HL-60 (cell line): ENCODE results near the gene TMEM213.

Source experiments
- DNase-seq, 2 experiments: peaks; one replicate each; pipeline ENCODE4 v3.0.0-alpha.2; 2010 to 2020; ENCODE audit warnings: low read depth in 1 of 2, low spot score in 1 of 2
- H3K27ac ChIP-seq: fragments of 250-450 bp; sonication (Bioruptor Pico); replicated peaks from 2 replicates; pipeline ENCODE4 v1.5.1; 2020; ENCODE audit warnings: mild to moderate bottlenecking, moderate library complexity
- H3K27me3 ChIP-seq: fragments of 250-450 bp; sonication (Bioruptor Pico); 2 replicates; pipeline ENCODE4 v1.5.1; 2021; ENCODE audit warnings: mild to moderate bottlenecking, moderate library complexity; ENCODE audit not compliant: insufficient read depth, poor library complexity, severe bottlenecking
- H3K4me3 ChIP-seq: replicated peaks from 2 replicates; pipeline ENCODE4 v1.5.1; 2011; ENCODE audit warnings: mild to moderate bottlenecking, control low read depth, low read length; ENCODE audit not compliant: insufficient read depth
- GABPA ChIP-seq: IDR thresholded peaks from 2 replicates; pipeline ENCODE4 v1.6.1; 2012; ENCODE audit warnings: low read depth
- POLR2AphosphoS5 ChIP-seq: IDR thresholded peaks from 2 replicates; pipeline ENCODE4 v1.6.1; 2012; ENCODE audit warnings: low read depth
- SPI1 ChIP-seq: IDR thresholded peaks from 2 replicates; pipeline ENCODE4 v1.6.1; 2012; ENCODE audit warnings: low read depth, mild to moderate bottlenecking, borderline replicate concordance
- TF ChIP-seq, protein P1 (sequence below): IDR thresholded peaks from one replicate; pipeline ENCODE4 v1.5.1; 2011; ENCODE audit warnings: low read length, control low read depth, inconsistent platforms; ENCODE audit not compliant: insufficient read depth
- TF ChIP-seq, protein P2 (sequence below): IDR thresholded peaks from 2 replicates; pipeline ENCODE4 v1.6.1; 2012; ENCODE audit warnings: low read depth; ENCODE audit not compliant: insufficient replicate concordance

The TMEM213 gene

DNA sequence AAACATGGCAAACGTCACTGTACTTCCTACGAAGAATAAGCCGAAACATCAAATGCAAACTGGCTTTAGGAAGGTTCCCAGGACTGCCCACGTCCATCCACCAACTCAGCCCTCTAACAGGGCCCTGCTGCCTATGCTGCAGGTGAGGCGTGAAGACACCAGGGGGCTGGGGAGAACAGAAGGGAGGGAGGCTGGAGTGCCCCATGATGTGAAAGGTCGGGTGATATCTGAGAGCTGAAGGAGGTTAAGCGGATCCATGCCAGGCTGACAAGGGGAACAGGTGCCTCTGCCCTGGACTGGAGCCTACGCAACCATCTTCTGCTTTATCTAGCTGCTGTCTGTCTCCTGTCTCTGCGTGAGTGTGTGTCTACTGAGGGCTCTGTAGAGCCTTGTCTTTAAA, 40.4 kb downstream of the TMEM213 start:
- DNase-seq: no peak
- H3K4me3 ChIP-seq: no peak overlapping the region
- no peak overlapping the region for H3K27ac ChIP-seq
- TF ChIP-seq SPI1 (no peak), GABPA (no peak), POLR2AphosphoS5 (no peak)
- TF ChIP-seq, protein P1, sequence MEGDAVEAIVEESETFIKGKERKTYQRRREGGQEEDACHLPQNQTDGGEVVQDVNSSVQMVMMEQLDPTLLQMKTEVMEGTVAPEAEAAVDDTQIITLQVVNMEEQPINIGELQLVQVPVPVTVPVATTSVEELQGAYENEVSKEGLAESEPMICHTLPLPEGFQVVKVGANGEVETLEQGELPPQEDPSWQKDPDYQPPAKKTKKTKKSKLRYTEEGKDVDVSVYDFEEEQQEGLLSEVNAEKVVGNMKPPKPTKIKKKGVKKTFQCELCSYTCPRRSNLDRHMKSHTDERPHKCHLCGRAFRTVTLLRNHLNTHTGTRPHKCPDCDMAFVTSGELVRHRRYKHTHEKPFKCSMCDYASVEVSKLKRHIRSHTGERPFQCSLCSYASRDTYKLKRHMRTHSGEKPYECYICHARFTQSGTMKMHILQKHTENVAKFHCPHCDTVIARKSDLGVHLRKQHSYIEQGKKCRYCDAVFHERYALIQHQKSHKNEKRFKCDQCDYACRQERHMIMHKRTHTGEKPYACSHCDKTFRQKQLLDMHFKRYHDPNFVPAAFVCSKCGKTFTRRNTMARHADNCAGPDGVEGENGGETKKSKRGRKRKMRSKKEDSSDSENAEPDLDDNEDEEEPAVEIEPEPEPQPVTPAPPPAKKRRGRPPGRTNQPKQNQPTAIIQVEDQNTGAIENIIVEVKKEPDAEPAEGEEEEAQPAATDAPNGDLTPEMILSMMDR: no peak
- TF ChIP-seq, protein P2, sequence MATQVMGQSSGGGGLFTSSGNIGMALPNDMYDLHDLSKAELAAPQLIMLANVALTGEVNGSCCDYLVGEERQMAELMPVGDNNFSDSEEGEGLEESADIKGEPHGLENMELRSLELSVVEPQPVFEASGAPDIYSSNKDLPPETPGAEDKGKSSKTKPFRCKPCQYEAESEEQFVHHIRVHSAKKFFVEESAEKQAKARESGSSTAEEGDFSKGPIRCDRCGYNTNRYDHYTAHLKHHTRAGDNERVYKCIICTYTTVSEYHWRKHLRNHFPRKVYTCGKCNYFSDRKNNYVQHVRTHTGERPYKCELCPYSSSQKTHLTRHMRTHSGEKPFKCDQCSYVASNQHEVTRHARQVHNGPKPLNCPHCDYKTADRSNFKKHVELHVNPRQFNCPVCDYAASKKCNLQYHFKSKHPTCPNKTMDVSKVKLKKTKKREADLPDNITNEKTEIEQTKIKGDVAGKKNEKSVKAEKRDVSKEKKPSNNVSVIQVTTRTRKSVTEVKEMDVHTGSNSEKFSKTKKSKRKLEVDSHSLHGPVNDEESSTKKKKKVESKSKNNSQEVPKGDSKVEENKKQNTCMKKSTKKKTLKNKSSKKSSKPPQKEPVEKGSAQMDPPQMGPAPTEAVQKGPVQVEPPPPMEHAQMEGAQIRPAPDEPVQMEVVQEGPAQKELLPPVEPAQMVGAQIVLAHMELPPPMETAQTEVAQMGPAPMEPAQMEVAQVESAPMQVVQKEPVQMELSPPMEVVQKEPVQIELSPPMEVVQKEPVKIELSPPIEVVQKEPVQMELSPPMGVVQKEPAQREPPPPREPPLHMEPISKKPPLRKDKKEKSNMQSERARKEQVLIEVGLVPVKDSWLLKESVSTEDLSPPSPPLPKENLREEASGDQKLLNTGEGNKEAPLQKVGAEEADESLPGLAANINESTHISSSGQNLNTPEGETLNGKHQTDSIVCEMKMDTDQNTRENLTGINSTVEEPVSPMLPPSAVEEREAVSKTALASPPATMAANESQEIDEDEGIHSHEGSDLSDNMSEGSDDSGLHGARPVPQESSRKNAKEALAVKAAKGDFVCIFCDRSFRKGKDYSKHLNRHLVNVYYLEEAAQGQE: no peak
- no peaks in the 10 kb centered on the region for H3K27me3 ChIP-seq

DNA sequence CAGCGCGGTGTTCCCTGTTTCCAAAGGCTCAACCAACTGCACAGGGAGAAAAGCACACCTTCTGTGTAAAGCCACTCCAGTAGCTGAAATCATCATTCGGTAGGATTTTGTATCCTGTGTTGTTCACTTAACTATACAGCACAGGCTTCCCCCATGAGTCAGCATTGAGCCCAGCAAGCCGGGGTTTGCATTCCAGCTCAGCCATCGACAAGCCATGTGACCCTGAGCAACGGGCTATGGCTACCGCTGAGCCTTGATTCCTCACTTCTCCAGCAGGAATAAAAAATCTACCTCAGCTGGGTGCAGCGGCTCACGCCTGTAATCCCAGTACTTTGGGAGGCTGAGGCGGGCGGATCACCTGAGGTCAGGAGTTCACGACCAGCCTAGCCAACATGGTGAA, 44.3 kb downstream of the TMEM213 start:
- no peaks in the 10 kb centered on the region for H3K27me3 ChIP-seq
- H3K27ac ChIP-seq: no peak overlapping the region
- H3K4me3 ChIP-seq: no peak overlapping the region
- DNase-seq: no peak
- TF ChIP-seq POLR2AphosphoS5 (no peak), SPI1 (no peak), GABPA (no peak)
- TF ChIP-seq, protein P1: no peak
- TF ChIP-seq, protein P2: no peak

DNA sequence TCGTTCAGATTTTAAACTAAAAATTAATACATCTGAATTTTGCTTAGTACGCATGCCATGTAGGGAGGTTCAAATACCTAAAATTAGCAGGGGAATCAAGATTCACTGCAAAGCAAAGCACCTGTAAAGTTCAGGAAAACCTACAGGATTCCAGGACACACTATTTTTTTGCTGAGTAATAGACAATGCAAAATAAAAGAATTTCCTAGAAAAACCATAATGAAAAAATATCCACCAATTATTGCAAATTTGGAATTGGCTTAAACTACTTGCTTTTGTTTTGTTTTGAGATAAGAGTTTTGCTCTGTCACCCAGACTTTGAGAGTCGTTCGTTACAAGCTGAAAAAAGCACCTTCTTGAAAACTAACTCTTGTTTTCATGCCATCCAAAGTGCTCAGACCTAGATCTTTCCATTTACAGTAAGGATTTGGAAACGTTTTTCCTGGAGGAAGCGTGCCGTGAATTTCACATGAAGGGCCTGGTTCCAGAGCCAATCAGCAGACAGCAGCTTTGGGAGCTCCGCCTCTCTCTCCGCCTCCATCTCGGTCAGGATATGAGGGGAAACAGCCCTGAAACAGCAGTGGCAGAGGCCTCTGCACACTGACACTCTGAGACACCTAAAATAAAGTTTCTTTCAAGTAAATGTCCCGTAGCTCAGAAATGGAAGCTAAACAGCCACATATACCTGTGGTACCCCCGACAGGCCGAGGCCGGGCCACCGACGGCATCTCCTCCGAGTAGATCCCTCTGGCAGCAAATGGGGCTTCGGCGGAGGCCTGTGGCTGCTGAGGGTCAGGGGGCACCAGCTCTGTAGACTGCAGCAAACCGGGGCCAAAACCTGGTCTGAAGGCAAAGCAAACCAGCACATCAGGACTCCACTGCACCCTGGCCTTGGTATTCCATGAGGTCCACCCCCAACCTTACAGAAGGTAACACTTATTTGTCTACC, 46.1 kb downstream of the TMEM213 start:
- no peak overlapping the region for H3K27ac ChIP-seq
- no peak for DNase-seq
- no peak overlapping the region for H3K4me3 ChIP-seq
- TF ChIP-seq, protein P1: no peak
- no peak for TF ChIP-seq POLR2AphosphoS5
- TF ChIP-seq GABPA: no peak
- TF ChIP-seq SPI1: no peak
- H3K27me3 ChIP-seq: no peaks in the 10 kb centered on the region
